Fibroblast of mammary gland (primary cell): ENCODE measurements around the gene CORO6.

Experiments used
- DNase-seq: peaks from one replicate; pipeline ENCODE4 v3.0.0-alpha.2; 2010; ENCODE audit warnings: low read depth
- H3K4me3 ChIP-seq: 2 replicates; pipeline ENCODE4 v1.5.1; 2011; ENCODE audit warnings: low read depth, mild to moderate bottlenecking, low read length, moderate library complexity; ENCODE audit not compliant: control insufficient read depth
- TF ChIP-seq, protein P1 (sequence below): conservative IDR thresholded peaks from 2 replicates; pipeline ENCODE4 v1.5.1; 2011; ENCODE audit warnings: low read depth, low read length, inconsistent platforms; ENCODE audit not compliant: control insufficient read depth, insufficient read depth

CORO6 gene

DNA sequence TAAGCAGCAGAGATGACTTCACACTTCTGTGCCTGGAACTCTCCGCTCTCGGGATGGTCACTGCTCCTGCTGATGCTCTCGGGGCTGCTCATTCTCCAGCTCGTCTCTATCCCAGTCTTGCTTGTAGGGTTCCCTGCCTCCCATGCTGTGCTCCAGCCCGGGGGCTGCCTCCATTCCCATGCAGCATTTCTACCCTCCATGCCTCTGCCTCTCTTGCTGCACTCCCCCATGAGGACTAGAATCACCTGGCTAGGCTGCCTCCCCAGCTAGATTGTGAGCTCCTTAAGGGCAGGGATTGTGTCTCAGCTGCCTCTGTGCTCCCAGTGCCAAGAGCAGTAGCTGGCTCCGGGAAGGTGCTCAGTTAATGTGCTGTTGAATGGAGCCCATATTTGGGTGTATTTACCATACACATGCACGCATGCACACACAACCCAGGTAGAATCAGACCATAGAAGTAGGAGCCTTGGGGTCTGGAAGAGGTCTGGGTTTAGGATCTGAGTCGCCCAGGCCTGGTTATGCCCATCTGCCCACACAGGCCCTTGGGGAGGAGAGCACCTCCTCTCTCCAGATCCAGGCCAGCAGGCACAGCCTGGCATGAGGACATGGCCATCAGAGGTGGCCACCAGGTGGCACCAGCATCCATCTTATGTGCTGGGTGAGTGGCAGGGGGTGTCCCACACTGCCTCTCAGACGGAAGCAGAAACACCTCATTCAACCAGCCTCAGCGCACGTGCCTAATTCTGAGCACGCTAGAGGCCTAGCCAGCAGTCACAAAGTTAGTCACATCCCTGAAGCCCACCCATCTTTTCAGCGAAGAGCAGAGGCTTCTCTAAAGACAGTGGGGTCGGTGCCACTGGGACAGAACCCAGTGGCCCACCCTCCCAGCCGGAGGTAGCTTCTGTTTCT, 42.6 kb downstream of the CORO6 start:
- no peak overlapping the region for H3K4me3 ChIP-seq
- TF ChIP-seq, protein P1, sequence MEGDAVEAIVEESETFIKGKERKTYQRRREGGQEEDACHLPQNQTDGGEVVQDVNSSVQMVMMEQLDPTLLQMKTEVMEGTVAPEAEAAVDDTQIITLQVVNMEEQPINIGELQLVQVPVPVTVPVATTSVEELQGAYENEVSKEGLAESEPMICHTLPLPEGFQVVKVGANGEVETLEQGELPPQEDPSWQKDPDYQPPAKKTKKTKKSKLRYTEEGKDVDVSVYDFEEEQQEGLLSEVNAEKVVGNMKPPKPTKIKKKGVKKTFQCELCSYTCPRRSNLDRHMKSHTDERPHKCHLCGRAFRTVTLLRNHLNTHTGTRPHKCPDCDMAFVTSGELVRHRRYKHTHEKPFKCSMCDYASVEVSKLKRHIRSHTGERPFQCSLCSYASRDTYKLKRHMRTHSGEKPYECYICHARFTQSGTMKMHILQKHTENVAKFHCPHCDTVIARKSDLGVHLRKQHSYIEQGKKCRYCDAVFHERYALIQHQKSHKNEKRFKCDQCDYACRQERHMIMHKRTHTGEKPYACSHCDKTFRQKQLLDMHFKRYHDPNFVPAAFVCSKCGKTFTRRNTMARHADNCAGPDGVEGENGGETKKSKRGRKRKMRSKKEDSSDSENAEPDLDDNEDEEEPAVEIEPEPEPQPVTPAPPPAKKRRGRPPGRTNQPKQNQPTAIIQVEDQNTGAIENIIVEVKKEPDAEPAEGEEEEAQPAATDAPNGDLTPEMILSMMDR, result peak; percentile 88
- peak; percentile 80 for DNase-seq

DNA sequence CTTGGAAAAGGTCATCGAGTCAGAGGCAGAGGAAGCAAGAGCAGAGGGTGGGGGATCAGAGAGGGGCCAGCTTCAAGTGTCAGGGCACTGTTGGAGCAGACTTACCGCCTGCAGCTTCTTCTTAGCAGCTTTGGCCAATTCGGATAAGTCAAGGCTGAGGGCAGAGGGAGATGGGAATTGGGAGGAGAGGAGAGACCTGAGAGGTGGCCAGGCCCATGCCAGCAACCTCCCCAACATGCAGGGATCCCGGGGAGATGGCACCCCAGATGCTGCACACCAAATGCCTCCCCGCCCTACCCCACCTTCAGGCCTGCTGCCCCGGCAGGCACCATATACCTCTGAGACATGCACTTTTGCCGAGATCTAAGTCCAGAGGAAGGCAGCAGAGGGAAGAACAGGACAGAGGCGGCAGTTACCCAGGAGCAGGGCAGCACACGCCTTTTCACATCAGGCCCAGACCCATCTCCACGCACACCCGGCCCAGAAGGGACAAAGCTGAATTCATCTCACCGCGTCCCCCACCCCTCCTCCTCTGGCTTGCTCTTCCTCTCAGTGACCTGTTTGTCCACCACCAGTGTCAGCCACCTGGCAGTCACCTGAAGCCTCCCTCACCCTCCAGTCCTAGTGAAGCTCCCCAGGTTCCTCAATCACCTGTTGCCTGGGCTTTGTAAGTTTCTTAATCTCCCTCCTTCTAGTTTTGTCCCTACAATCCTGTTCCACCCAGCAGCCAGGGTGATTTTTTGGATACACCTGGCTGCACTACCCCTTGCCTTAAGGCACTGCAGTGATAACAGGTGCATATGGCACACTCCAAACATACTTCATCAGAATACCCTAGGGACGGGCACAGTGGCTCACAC, 43.9 kb downstream of the CORO6 start:
- TF ChIP-seq, protein P1, result no peak
- H3K4me3 ChIP-seq, result no peak overlapping the region
- DNase-seq, result no peak

DNA sequence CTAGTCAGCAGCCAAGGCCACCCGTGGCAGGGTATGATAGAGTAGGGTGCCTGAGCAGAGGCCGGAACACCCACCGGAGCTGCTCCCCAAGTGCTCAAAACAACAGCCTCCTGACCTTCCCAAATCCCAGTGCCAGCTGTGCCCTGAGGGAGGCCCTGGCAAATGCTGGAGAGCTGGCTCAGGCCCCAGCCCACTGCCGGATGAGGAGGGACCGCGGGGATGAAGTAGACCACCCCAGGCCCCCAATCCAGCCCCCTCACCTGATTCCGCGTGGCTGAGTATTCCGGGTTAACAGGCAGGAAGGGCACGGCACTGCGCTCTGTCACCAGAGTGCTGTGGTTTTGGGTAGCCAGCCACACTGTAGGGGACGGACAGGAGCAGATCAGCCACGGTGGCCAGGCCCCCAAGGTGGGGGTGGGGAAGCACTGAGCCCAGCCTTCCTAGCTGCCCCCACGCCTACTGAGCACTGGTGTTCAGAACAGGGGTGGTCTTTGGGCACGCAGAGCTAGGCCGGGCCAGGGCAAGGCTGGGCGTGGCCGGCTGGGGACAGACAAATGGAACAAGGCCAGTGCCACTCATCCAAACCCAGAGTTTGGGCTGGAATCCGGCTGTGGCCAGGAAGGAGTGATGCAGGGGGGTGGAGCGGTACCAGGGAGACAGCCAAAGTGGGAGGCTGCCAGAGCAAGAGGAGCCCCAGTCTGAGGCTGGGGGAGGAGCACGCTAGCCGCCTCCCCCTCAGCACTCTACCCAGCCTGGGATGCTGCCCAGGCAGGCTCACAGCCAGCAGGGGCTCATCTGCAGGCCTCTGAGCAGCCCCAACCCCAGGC, 45.1 kb downstream of the CORO6 start:
- TF ChIP-seq, protein P1, result no peak
- no peak overlapping the region for H3K4me3 ChIP-seq
- no peak for DNase-seq

DNA sequence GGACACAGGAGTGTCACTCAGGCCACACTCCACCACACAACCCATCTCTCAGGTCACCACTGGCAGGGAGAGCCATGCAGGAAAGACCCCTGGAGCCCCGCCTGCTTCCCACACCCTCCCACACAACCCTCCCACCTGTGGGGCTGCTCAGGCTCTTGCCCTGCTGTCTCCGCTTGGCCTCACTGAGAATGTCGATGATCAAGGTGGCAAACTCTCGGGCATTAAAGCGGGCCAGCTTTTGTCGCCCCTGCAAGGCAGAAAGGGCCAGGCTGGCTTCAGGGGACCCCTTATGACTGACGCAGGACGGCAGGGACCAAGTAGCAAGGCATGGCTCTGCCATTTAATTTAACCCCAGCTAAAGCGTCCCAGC, 45.7 kb downstream of the CORO6 start:
- TF ChIP-seq, protein P1, result no peak
- DNase-seq, result no peak
- no peak overlapping the region for H3K4me3 ChIP-seq

DNA sequence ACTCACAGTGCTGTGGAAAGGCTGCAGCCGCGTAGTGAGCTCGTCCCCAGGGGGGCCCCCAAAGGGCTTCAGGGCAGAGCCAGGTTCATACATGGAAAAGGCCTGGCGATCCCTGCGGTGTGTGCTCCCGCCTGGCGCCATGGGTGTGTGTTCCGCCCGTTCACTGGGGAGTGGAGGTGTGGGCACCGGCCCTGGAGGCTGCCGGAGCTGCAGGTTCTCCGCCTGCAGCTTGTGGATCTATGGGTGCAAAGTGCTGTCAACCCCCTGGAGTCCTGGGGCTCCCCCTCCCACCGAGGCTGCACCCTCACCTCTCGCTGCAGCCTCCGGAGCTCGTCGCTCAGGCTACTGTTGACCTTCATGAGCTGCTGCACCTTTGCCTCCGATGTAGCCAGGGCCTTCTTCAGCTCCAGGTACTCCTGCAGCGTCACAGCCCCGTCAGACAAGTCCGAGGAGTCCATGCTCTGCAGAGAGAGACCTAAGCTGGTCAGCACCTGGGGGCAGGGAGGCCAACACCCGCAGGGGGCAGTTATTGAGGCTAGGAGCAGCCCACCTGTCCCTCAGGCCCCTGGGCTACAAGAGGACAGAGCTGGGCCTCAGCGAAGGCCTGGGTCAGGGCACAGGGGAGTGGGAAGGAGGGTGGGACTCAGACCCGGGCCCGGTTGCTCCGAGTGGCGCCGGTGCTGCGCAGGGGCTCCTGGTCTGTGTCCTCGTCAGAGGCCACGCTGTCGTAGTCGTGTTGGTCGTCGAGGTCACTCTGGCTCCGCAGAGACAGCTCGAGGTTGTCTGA, 46.3 kb downstream of the CORO6 start:
- TF ChIP-seq, protein P1, result no peak
- no peak overlapping the region for H3K4me3 ChIP-seq
- DNase-seq, result no peak
